Pancreas (tissue), 10 donors: ENCODE measurements around the gene CELF4. TPM values are rescaled to one million over a fixed set of nuclear protein-coding genes. Genes with fewer than 3 reads are reported as not detected.
A peak's percentile ranks its signal among the peaks of the same experiment; 100 is the strongest.

Experiments
- ATAC-seq, 4 donors: fragments of 200-7000 bp; cut with Tn5 transposase; one replicate each; pipeline versions ENCODE4 v1.8.0 to v1.9.1; 2020; ENCODE audit warnings: mild to moderate bottlenecking in 4 of 4, moderate library complexity in 4 of 4
- DNase-seq, 6 donors: peaks; one replicate each; pipeline ENCODE4 v3.0.0-alpha.2; 2020
- FAIRE-seq: peaks from 2 replicates; lab custom pipeline; 2012; peaks lifted over from hg19 to GRCh38; lab: Jason Lieb, UNC
- H3K27ac ChIP-seq, 4 donors: fragments of 200-600 bp; sonication (generic); 1 replicate in 3 of 4; 2 replicates in 1 of 4; pipeline versions ENCODE4 v1.5.0 to v1.8.0; 2020
- H3K27me3 ChIP-seq, 4 donors: fragments of 200-600 bp; one replicate each; pipeline ENCODE4 v1.8.0; 2021
- H3K36me3 ChIP-seq, 3 donors: fragments of 200-600 bp; sonication (generic) in 1 of 3; one replicate each; pipeline versions ENCODE4 v1.5.0 to v1.8.0; 2020 to 2021
- H3K4me1 ChIP-seq, 3 donors: fragments of 200-600 bp; one replicate each; pipeline ENCODE4 v1.8.0; 2021
- H3K4me3 ChIP-seq, 4 donors: fragments of 200-600 bp; sonication (generic) in 2 of 4; one replicate each; pipeline versions ENCODE4 v1.5.0 to v1.8.0; 2020 to 2021
- H3K9me3 ChIP-seq, 4 donors: fragments of 200-600 bp; one replicate each; pipeline ENCODE4 v1.8.0; 2021
- WGBS, 2 donors: extraction: QIAGEN DNeasy Blood & Tissue Kit; methylation state at CpG; one replicate each; pipeline ENCODE4 v1.1.7; 2013; 5-methylcytosine and 5-hydroxymethylcytosine counted together
- intact Hi-C, 3 donors: fragments of 100-400 bp; cut with DNase I; formaldehyde crosslinking; loops; one replicate each; pipeline versions ENCODE4 v1.11.1 to v1.14.2; 2022
- polyA plus RNA-seq, 2 donors: library from polyadenylated mRNA; stranded (reverse); fragments of 200-250 nt; gene quantifications; one replicate each; pipeline ENCODE4 v1.2.3, GENCODE V29; 2013
- total RNA-seq, 6 donors: library from RNA; stranded (reverse); fragmentation: NEBNext Ultra II Directional in 4 of 6; extraction: Animal tissue kit (Norgen Biotek cat#: 25700) in 4 of 6; gene quantifications; one replicate each; pipeline versions ENCODE4 v1.2.1 to v1.2.4, GENCODE V29; 2021 to 2023
- TF ChIP-seq, protein P1 (sequence below), 4 donors: fragments of 200-600 bp; sonication (generic) in 3 of 4; IDR thresholded peaks; one replicate each; pipeline versions ENCODE4 v1.5.0 to v1.8.0; 2021; ENCODE audit warnings: antibody characterized with exemption in 4 of 4
- donor health status: healthy with polysubstance abuse.
- donor health status: DM: no; HTN: no; CAD: no; lungs with moderate emphysema.
- donor health status: DM: no; HTN: no; CAD: no.
- donor health status: control.
- donor health status: control.
- donor health status: Bipolar disorder and iron deficiency.
- donor health status: DM: yes; HTN: yes; CAD: no.
- donor health status: DM: no; HTN: no; CAD: no.
- donor health status: DM: no; HTN: no; CAD: no.
- donor health status: DM: yes; HTN: yes; CAD: no.

The CELF4 gene
- total and polyA plus RNA-seq, 8 donors, result 1.0 to 10.0 (median 2.8) TPM

DNA sequence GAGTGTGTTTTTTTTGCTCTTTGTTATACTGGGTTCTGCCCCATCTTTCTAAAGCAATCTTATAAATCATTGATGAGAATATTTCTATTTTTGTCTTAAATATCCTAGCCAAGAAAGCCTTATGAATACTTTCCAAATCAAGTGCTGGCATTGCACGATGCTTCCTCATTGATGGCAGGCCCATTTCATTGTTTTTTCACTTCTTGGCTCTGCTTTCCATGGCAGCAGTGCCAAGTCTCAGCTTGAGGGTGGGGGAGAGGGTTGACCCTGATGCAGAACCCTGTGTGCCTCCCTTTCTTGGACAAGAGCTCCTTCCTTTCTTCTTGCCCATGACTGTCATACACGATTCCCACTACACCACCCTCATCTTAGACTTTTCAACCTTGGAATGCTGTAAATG lies 16.7 kb upstream of the CELF4 start:
- ATAC-seq (no peak), DNase-seq (no peak), FAIRE-seq (no peak)
- WGBS, 2 donors, result 34 to 59% methylated on average over 2 of the region's 2 CpGs
- Histone ChIP-seq H3K27ac (no peak overlapping the region), H3K9me3 (no peaks in the 10 kb centered on the region), H3K36me3 (no peaks in the 10 kb centered on the region), H3K4me1 (no peaks in the 10 kb centered on the region), H3K27me3 (peaks cover 0 to 4% (median 0%) of the 10 kb centered on the region in 4 donors), H3K4me3 (no peak overlapping the region)
- TF ChIP-seq, protein P1, sequence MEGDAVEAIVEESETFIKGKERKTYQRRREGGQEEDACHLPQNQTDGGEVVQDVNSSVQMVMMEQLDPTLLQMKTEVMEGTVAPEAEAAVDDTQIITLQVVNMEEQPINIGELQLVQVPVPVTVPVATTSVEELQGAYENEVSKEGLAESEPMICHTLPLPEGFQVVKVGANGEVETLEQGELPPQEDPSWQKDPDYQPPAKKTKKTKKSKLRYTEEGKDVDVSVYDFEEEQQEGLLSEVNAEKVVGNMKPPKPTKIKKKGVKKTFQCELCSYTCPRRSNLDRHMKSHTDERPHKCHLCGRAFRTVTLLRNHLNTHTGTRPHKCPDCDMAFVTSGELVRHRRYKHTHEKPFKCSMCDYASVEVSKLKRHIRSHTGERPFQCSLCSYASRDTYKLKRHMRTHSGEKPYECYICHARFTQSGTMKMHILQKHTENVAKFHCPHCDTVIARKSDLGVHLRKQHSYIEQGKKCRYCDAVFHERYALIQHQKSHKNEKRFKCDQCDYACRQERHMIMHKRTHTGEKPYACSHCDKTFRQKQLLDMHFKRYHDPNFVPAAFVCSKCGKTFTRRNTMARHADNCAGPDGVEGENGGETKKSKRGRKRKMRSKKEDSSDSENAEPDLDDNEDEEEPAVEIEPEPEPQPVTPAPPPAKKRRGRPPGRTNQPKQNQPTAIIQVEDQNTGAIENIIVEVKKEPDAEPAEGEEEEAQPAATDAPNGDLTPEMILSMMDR (IDR thresholded peaks at IDR 0.05), result no peak
- intact Hi-C loops, result no loop called here

DNA sequence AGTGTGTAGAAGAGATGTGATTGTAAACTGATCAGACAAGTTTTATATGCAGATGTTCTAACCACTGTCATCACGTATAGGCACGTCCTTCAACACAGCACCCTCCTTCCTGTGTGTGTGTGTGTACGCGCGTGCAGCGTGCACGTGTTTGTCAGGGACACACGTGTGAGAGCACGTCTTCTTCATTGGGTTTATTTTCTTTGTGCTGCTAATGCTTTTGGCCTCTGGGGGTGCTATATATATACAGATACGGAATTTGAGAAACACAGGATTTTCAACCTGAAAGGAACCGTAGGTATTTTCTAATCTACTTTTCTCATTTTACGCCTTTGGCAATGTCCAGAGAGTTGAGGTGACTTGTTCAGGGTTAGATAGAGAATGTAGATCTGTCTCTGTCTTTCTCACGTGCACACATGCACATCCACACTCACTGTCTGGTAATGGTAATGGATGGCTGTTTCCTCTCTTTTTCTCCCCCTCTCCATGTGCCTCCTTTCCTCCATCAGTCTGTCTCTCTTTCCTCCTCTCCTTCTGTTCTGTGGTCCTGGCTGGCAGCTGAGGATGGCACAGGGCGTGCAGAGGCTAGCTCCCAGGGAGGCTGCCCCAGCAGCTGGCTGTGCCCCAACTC lies 13.4 kb upstream of the CELF4 start:
- ATAC-seq (peak; percentile 50 to 86 (median 74)), DNase-seq (peak in 1 of 6 donors; percentile 12), FAIRE-seq (no peak)
- peaks cover 0 to 4% (median 0%) of the 10 kb centered on the region in 4 donors for H3K27me3 ChIP-seq
- no peak overlapping the region for H3K27ac ChIP-seq
- no peaks in the 10 kb centered on the region for H3K36me3 ChIP-seq
- no peak overlapping the region for H3K4me3 ChIP-seq
- no peaks in the 10 kb centered on the region for H3K9me3 ChIP-seq
- TF ChIP-seq, protein P1 (IDR thresholded peaks at IDR 0.05), result peak; percentile 31 to 43 (median 37)
- 8 to 11% methylated on average over 14 of the region's 14 CpGs for WGBS, 2 donors
- H3K4me1 ChIP-seq, result no peaks in the 10 kb centered on the region
- intact Hi-C loops, result no loop called here

DNA sequence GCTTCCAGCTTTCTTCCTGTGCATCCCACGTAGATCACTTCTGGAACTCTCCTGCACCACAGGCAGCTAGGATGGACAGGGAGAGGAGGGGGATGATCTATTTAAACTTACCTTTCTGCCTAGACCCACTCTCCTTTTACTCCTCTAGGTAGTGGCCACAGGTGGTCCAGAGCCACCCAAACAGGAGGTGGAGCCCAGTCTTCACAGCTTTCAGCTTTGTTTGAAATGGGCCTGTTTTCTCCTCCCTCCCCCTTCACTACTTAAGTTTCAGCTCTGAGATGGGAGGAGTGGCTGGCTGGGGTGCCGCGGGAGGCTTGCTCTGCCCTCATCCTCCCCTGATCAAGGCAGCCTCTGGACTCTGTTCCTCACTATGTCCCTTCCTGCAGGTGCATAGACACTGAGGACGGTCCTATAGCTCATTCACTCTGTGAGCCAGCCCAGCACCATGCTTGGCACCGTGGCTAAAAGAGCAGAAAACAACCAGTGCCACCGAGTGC lies 12.6 kb upstream of the CELF4 start:
- H3K4me1 ChIP-seq, result no peaks in the 10 kb centered on the region
- DNase-seq, result no peak
- TF ChIP-seq, protein P1 (IDR thresholded peaks at IDR 0.05), result no peak
- peak in 1 of 4 donors; percentile 15 for ATAC-seq
- no peaks in the 10 kb centered on the region for H3K36me3 ChIP-seq
- FAIRE-seq, result no peak
- no peak overlapping the region for H3K4me3 ChIP-seq
- no peak overlapping the region for H3K27ac ChIP-seq
- intact Hi-C loops, result no loop called here
- H3K27me3 ChIP-seq, result peaks cover 0 to 4% (median 0%) of the 10 kb centered on the region in 4 donors
- WGBS, 2 donors, result 24 to 29% methylated on average over 6 of the region's 6 CpGs
- H3K9me3 ChIP-seq, result no peaks in the 10 kb centered on the region

DNA sequence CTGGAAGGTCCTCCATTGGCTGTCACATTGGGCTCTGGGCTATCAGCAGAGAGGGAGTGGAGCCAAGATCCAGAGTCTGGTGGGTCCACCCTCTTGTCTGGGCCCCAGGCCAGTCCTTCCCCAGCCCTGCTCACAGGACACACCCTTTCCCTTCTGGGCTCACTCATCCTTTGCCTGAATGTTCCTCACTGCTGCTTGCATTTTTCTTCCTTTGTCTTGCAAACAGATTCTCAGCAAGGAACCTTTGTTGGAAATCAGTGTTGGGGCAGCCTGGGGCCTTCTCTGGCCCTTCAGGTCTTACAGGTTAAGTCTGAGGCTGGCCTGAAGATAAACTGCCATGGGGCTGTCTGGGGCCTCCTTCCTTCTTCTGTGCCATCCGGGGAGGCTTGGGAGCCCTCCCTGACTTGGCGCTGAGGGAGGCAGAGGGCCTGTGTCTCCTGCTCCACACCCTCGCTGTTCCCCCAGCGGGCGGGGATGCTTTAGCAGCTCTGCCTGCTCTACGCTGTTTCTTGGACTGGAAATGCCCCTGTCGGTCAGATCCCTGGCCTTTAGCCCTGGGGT lies 11.5 kb upstream of the CELF4 start:
- Histone ChIP-seq H3K4me1 (no peaks in the 10 kb centered on the region), H3K9me3 (no peaks in the 10 kb centered on the region), H3K36me3 (no peaks in the 10 kb centered on the region), H3K4me3 (no peak overlapping the region), H3K27ac (no peak overlapping the region), H3K27me3 (peaks cover 0 to 4% (median 0%) of the 10 kb centered on the region in 4 donors)
- no peak for ATAC-seq
- intact Hi-C loops, result no loop called here
- 68 to 71% methylated on average over 7 of the region's 7 CpGs for WGBS, 2 donors
- no peak for FAIRE-seq
- no peak for DNase-seq
- TF ChIP-seq, protein P1 (IDR thresholded peaks at IDR 0.05), result no peak

DNA sequence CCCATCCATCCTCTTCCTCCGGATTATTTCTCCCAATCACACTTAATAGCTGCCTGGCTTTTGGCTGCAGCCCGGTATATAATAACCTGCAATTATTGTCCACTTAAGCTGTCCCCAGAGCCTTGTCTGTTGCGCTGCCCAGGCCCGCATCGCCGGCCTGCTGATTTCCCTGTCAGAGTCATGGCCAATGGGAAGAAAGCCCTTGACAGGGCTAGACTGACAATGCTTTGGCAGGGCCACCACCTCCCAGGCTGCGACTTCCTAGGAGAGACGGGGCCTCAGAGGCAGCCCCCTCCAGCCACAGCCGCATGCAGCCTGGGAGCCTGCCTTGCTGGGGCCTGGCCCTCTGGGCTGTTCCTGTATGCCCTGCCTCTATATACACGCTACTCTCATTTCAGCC lies 10.0 kb upstream of the CELF4 start:
- DNase-seq (no peak), FAIRE-seq (no peak), ATAC-seq (no peak)
- Histone ChIP-seq H3K27me3 (peaks cover 0 to 4% (median 0%) of the 10 kb centered on the region in 4 donors), H3K4me3 (no peak overlapping the region), H3K4me1 (no peaks in the 10 kb centered on the region), H3K9me3 (no peaks in the 10 kb centered on the region), H3K36me3 (no peaks in the 10 kb centered on the region), H3K27ac (no peak overlapping the region)
- intact Hi-C loops, result no loop called here
- TF ChIP-seq, protein P1 (IDR thresholded peaks at IDR 0.05), result no peak
- 66 to 73% methylated on average over 10 of the region's 10 CpGs for WGBS, 2 donors
